HG03103 (cell line): ENCODE data around the gene BPIFB4.
"Not testable (repeated sequence)": the region's sequence is repeated elsewhere in the genome, so short reads cannot be mapped to it uniquely, and the experiment has no call there.

Source experiments
- ATAC-seq: cut with Tn5 transposase; IDR thresholded peaks from one replicate; pipeline ENCODE4 v1.9.1; 2021; ENCODE audit warnings: low read depth; ENCODE audit not compliant: unreplicated experiment

The BPIFB4 gene

DNA sequence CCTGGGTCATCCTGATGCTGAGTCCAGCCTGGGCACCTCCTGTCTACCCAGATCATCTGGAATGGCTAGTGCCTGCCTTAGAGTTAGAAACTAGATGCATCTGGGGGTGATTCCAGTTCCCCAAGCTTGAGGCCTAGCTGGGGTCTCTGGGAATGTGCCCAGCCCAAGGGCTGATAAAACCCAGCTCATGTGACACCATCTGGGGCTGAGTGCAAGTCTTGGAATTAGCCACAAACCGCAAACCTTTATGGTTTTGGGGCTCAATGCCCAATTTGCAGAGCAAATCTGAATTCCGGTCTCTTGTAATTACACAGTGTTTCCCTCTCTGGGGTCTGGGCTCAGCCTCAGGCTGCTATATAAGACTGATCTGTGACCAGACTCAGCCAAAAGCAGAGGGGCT is at the start of gene BPIFB4:
Gene BPIFB4, plus strand, starts transcription at position 385 of the 400 bp plus-strand sequence. CDS start 1,884 bp downstream, outside the sequence.
- ATAC-seq, result no peak

DNA sequence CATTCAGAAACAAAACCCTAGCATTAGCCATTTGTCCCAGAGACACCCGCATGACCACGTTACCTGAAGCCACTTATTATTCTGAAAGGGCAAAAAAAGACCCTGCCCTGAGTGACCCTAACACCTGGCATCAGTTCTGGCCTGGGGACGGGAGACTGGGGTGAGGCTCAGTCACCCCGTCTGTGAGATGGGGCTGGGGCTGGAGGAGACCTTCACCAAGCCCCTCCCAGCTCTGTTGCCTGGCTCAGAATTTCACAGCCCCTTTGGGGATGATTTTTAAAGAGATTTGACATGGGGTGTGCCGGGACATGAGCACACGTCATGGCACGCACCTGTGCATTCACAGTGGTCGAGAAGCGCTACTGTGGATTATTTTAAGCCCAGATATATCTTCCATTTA is 49.4 kb upstream of the BPIFB4 start:
- ATAC-seq, result no peak

DNA sequence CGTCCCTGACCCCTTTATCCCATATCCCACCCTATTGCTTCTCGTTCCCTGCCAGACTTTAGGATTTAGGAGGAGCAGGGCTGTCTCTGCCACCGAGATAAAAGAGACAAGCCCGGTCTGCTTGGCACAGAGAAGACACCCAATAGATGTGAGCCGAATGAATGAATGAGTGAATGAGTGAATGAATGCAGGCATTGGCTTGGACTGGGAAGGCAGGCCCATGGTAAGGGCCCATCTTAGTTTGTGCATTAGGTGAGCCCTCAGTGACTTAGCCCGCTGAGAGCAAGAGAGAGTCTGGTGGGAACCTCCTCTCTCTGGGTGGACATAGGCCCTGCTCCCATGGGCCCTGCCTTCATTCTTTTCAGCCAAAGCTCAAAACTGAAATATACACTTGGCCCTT is 48.9 kb upstream of the BPIFB4 start:
- ATAC-seq, result no peak

DNA sequence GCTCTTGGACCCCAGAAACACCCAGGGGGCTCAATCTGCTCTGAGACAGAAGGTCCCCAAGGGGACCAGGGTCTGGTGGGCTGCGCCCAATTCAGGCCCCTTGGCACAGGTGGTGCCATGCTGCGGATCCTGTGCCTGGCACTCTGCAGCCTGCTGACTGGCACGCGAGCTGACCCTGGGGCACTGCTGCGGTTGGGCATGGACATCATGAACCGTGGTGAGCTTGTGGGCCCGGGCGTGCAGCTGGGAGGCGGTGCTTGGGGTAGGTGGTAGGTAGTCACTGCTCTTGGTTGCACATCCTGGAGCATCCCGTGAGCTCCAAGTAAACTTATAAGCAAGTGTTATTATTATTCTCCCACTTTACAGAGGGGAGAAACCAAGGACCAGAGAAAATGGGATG is 47.9 kb upstream of the BPIFB4 start, which contains the start of gene BPIFB6:
Gene BPIFB6, plus strand, starts transcription at position 118 of the 400 bp plus-strand sequence. Its CDS starts 0 bp downstream, at position 118.
- ATAC-seq, result no peak

DNA sequence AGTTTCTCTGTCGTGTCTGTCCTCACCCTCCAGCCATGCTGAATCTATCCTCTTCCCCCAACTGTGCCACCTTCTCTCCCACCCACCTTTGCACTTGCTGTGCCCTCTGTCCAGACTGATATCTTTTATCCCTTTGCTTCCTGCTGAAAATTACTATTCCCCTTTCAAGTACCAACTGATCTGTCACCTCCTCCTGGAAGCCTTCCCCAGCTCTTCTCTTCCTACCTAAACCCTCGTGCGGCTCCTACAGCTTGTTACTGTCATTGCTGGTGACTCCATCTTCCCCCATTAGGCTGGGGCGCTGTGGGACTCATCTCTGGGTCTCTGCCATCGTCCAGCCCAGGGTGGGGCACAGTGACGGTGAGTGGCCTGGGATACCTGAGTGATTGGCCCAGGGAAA is 46.9 kb upstream of the BPIFB4 start:
- no peak for ATAC-seq

DNA sequence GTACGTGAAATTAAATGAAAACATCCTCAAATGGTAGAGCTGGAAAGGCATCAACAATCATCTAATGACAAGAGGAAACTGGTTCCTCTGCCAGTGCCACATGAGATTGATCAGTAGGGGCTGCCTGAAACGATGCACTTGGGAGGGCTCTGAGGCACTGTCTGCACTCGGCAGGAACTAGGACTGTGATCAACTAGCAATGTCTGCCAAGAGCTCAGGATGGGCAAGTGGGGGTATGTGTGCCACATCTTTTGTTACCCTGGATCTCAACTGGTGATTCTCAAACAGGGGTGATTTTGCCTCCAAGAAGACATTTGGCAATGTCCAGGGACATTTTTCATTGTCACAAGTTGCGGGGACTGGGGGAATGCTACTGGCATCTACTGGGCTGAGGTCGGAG is 46.1 kb upstream of the BPIFB4 start:
- no peak for ATAC-seq

DNA sequence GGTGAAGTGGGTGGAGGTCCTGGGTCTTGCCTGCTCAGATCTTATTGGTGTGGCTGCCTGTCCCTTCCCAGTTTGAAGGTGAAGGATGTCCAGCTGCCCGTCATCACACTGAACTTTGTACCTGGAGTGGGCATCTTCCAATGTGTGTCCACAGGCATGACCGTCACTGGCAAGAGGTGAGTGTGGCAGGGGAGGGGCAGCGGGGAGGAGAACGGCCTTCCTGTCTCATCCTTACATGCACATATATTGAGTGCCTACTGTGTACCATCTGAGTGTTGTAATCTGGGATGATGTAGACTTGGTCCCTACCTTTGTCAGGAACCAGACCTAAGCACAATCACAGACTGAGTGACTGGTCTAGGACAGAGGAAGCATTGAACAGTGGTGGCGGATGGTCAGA is 45.3 kb upstream of the BPIFB4 start:
- no peak for ATAC-seq

DNA sequence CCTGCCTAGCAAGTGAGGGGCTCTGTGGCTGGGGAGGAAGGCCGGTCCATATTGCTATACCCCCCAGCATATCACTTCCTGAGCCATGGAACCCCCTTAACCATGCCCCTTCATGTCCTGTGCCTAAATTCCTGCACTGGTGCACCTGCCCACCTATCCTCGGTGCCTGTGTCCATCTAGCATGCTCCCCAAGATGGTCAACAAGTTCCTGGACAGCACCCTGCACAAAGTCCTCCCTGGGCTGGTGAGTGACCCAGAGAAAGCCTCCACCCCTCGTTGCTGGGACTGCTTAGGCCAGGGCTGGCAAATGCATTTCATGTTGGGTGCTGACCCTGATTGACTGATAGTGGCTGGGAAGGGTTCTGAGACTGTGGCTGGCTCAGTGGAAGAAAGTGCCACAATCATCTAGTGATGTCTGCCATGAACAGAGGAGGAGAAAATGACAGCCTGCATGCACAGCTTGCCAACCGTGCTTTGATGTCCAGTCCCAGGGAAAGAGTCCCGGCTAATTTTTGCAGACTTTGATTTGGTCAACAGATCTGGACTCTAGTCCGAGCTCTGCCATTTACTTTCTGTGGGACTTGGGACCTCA is 44.4 kb upstream of the BPIFB4 start:
- no peak for ATAC-seq

DNA sequence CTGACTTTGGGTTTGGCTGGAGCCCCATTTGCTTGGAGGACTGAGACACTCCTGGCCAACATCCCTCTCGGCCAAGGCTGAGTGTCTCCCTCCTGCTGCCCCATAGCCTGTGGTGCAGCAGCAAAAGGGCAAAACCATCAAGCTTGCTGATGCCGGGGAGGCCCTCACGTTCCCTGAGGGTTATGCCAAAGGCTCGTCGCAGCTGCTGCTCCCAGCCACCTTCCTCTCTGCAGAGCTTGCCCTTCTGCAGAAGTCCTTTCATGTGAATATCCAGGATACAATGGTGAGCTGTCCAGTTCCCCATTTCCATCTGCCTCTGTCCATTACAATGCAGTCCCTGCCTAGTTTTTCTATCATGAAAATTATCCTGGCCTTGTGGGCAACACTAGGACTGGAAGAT is 42.0 kb upstream of the BPIFB4 start:
- no peak for ATAC-seq

DNA sequence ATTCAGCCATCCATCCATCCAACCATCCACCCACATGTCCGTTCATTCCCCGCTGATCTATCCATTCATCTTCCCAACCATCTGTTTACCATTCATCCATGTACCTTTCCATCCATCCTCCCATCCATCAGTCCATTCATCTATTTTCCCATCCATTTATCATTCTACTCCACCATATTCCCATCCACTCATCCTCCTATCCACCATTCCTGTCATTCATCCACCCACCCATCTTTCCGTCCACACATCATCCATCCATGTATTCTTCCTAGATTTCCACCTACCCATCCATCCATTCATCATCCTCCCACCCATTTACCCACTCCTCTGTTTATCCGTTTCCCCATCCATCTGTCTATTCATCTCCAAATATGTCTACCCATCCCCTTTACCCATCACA is 41.2 kb upstream of the BPIFB4 start:
- ATAC-seq, result no peak

DNA sequence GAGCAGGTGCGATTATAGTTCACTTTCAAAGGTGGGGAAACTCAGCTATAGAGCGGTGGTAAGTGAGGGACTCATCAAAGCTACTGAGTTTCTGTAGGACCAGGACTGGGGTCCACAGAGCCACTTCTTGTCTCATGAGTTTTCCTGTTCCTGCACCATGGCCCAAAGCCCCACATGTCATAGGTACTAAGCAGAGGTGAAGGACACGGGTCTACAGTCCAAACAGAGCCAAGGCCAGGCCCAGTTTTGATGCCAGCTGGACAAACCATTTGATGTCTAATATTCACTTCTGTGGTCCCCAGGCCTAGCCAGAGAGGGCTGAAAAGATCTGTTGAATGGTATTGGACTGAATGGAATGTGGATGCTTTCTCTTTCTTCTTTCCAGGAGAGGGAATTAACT is 37.0 kb upstream of the BPIFB4 start:
- ATAC-seq, result no peak

DNA sequence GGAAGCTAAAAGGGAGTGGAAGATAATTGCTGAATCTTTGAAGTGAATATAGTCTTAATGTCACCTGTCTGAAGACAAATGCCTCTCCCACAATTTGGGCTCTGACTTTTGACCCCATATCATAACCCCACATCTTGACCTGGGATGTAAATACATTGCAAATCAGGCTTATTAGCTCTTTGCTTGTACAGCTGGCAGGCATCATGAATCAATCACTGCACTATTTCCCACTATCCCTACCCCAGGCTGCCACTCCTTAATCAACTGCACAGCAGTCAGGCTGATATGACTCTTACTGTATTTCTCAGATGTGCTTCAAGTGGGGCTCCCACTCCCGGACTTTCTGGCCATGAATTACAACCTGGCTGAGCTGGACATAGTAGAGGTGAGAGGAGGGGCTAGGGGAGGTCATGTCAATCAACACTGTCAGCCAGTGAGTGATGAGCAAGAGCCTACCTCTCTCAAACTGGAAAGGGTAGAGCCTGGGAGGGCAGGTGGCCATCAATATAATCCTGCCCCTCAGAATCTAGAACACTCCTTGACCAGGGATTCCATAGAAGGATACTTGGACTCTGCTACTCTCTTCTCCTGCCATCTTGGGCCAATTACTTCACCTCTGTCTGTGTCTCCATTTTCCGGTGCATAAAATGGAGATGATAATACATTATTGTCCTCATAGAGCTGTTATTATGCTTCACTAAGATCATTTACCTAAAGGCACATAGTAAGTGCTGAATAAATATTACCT is 36.3 kb upstream of the BPIFB4 start:
- no peak for ATAC-seq

DNA sequence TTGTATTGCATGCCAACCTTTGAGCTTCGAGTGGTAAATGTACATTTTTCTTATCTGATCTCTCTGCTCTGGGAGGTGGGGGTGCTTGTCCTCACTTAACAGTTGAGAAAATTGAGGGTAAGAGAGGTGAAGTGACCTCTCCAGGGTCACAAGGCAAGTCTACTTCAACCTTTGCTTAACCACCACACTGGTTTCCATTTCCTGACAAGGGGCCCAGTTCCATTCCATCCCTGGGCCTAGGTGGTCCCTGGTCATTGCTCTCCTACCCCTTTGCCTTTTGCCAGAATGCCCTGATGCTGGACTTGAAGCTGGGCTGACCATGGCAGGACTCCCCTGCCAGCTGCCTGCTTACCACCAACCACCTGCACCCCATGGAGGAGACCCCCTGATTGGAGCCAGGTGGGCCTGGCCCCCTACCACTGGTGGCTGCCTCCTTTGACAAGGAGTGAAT is 35.7 kb upstream of the BPIFB4 start:
- ATAC-seq, result no peak

DNA sequence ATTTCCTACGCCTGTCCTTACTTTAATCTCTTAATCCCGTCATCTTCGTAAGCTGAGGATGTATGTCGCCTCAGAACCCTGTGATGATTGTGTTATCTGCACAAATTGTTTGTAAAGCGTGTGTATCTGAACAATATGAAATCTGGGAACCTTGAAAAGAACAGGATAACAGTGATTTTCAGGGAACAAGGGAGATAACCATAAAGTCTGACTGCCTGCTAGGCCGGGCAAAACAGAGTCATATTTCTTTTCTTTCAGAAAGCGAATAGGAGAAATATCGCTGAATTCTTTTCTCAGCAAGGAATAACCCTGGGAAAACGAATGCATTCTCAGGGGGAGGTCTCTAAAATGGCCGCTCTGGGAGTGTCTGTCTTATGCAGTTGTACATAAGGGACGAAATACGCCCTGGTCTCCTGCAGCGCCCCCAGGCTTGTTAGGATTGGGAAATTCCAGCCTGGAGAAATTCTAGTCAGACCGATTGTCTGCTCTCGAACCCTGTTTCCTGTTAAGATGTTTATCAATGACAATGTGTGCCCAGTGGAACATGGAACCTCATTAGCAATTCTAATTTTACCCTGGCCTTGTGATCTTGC is 34.2 kb upstream of the BPIFB4 start:
- not testable (repeated sequence) for ATAC-seq

DNA sequence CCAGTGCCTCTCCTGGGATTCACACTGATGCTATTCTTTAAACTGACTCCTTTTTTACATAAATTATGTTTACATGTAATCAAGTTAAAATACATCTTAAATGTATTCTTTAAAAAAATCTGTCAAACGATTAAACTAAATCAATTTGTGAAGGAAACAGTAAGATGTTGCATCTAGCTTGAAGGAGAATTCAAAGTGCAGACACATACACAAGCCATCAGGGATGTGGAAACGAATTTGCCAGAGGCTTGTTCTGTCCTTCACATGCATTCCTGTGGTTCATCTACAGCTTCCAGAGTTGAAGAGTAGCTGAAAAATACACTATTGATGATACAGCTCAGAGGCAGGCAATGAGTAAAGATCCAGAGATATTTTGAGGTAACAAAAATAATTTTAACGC is 33.0 kb upstream of the BPIFB4 start:
- no peak for ATAC-seq

DNA sequence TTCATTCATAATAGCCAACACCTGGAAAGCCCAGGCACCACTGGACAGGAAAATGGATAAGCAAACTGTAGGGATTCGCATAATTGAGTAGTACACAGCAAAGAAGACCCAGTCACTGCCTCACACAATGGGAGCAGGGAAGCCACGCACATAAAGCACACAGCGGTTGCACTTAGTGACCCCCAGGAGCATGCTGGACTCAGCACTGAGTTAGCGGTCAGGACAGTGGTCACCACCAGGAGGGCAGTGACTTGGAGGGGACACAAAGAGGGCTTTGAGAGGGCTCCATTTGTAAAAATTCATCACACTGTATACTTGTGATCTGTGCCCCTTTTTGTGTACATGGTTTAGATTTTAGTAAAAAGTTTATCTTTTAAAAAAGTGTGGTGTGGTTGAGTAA is 28.1 kb upstream of the BPIFB4 start:
- no peak for ATAC-seq

DNA sequence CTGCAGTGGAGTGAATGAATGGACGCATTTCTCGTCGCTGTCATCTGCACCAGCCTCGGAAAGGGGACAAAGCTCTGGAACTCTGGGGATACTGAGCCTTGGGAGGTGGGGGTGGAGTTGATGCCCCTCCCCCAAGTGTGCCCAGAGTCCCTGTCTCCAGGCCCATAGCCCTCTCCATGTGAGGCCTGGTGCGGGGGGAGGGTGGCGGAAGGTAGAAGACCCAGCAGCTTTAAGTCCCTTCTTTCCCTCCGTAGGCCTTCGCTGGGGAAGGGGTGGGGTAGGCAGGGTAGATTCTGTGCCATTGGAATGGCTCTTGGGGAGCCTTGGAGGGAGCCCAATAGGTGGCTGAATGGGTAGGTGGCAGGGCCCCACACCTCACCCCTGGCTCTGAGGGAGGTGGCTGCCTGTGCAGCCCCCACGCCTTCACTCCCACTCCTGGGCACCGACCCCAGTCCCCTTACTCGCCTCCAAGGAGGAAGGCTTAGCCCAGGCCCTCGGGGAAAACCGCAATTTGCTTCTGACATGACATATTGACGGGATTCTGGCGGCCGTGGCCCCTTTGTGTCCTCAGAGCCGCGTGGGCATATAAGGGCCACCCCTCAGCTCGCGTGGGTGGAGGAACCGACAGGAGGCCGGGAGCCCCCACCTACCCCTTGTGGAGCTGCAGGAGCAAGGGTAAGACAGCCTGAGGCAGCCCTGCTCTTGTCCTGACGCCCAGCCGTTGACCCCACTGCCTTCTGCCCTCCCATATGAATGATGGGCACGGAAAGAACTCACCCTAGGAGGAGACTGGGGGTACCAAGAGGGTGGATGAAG is 25.9 kb upstream of the BPIFB4 start, which contains the start of gene BPIFB3:
Gene BPIFB3, plus strand, starts transcription at position 613 of the 816 bp plus-strand sequence. CDS start 1,533 bp downstream, outside the sequence.
- no peak for ATAC-seq

DNA sequence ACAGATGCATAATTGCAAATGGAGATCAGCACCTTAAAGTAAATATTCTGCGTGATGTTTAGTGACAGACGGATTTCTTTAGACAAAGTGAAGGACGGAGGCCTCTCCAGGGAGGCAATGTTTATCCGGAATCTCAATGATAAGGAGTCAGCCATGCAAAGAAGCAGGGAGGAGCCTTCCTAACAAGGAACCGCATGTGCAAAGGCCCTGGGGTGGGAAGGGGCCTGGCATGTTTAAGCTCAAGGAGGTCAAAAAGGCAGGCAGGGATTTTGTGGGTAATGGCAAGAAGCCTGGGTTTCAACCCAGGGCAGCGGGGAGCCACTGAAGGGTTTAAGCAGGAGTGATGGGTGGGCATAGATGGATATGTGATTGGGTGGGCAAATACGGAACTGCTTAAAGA is 25.1 kb upstream of the BPIFB4 start:
- ATAC-seq, result no peak

DNA sequence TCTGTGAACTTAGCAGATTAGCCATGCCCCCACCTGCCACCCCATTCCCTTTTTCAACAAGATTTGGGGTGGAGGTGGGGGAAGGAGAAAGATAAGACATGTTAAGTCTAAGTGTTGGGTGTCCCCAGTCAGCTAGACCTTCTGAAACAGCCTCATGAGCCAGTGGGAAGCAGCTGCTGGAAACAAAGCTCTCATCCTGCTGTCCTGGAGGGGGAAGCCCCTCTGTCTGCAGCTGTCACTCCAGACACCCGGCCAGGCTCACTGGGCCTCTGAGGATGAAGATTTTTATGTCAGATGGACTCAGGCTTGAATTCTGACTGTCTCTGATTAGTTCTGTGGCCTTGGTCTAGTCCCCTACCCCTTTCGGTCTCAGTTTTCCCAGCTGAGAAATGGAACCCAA is 24.7 kb upstream of the BPIFB4 start:
- ATAC-seq, result no peak

DNA sequence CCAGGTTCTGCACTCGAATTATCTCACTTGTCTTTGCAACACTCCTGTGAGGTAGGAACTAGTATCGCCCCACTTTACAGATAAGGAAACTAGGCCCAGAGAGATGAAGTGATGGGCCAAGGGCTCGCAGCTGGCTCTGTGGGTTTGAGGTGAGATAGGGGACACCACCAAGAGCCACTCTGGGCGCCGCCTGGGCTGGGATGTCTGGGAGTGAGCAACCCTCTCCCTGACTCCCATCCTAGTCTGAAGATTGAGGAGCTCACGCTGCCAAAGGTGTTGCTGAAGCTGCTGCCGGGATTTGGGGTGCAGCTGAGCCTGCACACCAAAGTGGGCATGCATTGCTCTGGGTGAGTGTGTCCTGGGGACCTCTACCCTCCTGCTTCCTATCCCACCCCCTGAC is 20.3 kb upstream of the BPIFB4 start:
- ATAC-seq, result no peak
